IMR-90 (cell line): Measurements from ENCODE around the gene ZNF616. TPM values are rescaled to one million over a fixed set of nuclear protein-coding genes. Genes with fewer than 3 reads are reported as not detected.

Source experiments
- ATAC-seq: fragments of 200-7000 bp; cut with Tn5 transposase; 2 replicates; pipeline ENCODE4 v1.9.1; 2020; ENCODE audit warnings: low read depth, mild to moderate bottlenecking, moderate library complexity
- BruUV-seq: library from RNA; stranded (reverse); fragments of 400-500 nt; replicated peaks from 2 replicates; lab custom pipeline; 2021; lab: Mats Ljungman, UMichigan
- CTCF ChIA-PET: fragments of 300-600 bp; formaldehyde crosslinking; extraction: SDS; loops from one replicate; lab custom pipeline; 2021; ENCODE audit warnings: antibody characterized with exemption; lab: Yijun Ruan, JAX
- POLR2A ChIA-PET: fragments of 300-600 bp; sonication (Branson Sonifier 250); formaldehyde crosslinking; loops from one replicate; lab custom pipeline; 2022; ENCODE audit warnings: antibody characterized with exemption; ENCODE audit not compliant: unreplicated experiment; lab: Charles Lee
- DNase-seq: peaks from one replicate; pipeline ENCODE4 v3.0.0; 2013
- H2AFZ ChIP-seq: replicated peaks from 2 replicates; pipeline ENCODE3; 2013; ENCODE audit warnings: low read length, mild to moderate bottlenecking; ENCODE audit not compliant: poor library complexity
- H2AK5ac ChIP-seq: 2 replicates; pipeline ENCODE4 v1.6.1; 2013; ENCODE audit warnings: low read depth, low read length, inconsistent platforms
- H2AK9ac ChIP-seq: replicated peaks from 2 replicates; pipeline ENCODE3; 2013; ENCODE audit warnings: mild to moderate bottlenecking, low read depth, low read length, moderate library complexity; ENCODE audit not compliant: poor library complexity
- H2BK120ac ChIP-seq: 2 replicates; pipeline ENCODE4 v1.6.1; 2013; ENCODE audit warnings: low read depth, low read length, inconsistent platforms
- H2BK15ac ChIP-seq: 3 replicates; pipeline ENCODE4 v1.6.1; 2013; ENCODE audit warnings: low read depth, low read length, inconsistent platforms
- H2BK20ac ChIP-seq: 2 replicates; pipeline ENCODE4 v1.6.1; 2013; ENCODE audit warnings: low read depth, mild to moderate bottlenecking, inconsistent platforms, low read length, moderate library complexity
- H2BK5ac ChIP-seq: 2 replicates; pipeline ENCODE4 v1.6.1; 2013; ENCODE audit warnings: mild to moderate bottlenecking, low read depth, low read length, inconsistent platforms; ENCODE audit not compliant: poor library complexity, severe bottlenecking
- H3K14ac ChIP-seq: replicated peaks from 2 replicates; pipeline ENCODE4 v1.6.1; 2013; ENCODE audit warnings: low read depth, low read length, inconsistent platforms
- H3K18ac ChIP-seq: 2 replicates; pipeline ENCODE4 v1.6.1; 2013; ENCODE audit warnings: low read depth, low read length, control low read depth
- H3K23ac ChIP-seq: 2 replicates; pipeline ENCODE4 v1.6.1; 2013; ENCODE audit warnings: low read depth, low read length, inconsistent platforms
- H3K27ac ChIP-seq: 2 replicates; pipeline ENCODE4 v1.5.1; 2013; ENCODE audit warnings: mild to moderate bottlenecking, control low read depth, low read length; ENCODE audit not compliant: insufficient read depth
- H3K27me3 ChIP-seq: 2 replicates; pipeline ENCODE4 v1.6.1; 2013; ENCODE audit warnings: low read length; ENCODE audit not compliant: control insufficient read depth, insufficient read depth
- H3K36me3 ChIP-seq: 2 replicates; pipeline ENCODE4 v1.6.1; 2013; ENCODE audit warnings: low read length, mixed read lengths; ENCODE audit not compliant: control insufficient read depth, insufficient read depth
- H3K4ac ChIP-seq: 2 replicates; pipeline ENCODE4 v1.6.1; 2013; ENCODE audit warnings: low read depth, low read length, inconsistent platforms
- H3K4me1 ChIP-seq: 2 replicates; pipeline ENCODE4 v1.6.1; 2013; ENCODE audit warnings: low read length, mixed read lengths; ENCODE audit not compliant: control insufficient read depth, insufficient read depth
- H3K4me2 ChIP-seq: 2 replicates; pipeline ENCODE4 v1.6.1; 2013; ENCODE audit warnings: low read depth, mild to moderate bottlenecking, control low read depth, low read length, moderate library complexity
- H3K4me3 ChIP-seq: 2 replicates; pipeline ENCODE4 v1.5.1; 2013; ENCODE audit warnings: low read depth, mild to moderate bottlenecking, control low read depth, low read length, moderate library complexity; ENCODE audit not compliant: insufficient read depth
- H3K56ac ChIP-seq: 2 replicates; pipeline ENCODE4 v1.6.1; 2013; ENCODE audit warnings: low read length, inconsistent platforms; ENCODE audit not compliant: insufficient read depth; ENCODE audit errors: extremely low read depth
- H3K79me1 ChIP-seq, 2 experiments: 2 replicates each; pipeline ENCODE4 v1.6.1; 2013; ENCODE audit warnings: low read length in 2 of 2, inconsistent platforms in 1 of 2, low read depth in 1 of 2
- H3K9ac ChIP-seq: 2 replicates; pipeline ENCODE4 v1.6.1; 2013; ENCODE audit warnings: low read depth, low read length, control low read depth
- H3K9me1 ChIP-seq: 2 replicates; pipeline ENCODE4 v1.6.1; 2013; ENCODE audit warnings: low read length, inconsistent platforms; ENCODE audit not compliant: insufficient read depth
- H3K9me3 ChIP-seq: 2 replicates; pipeline ENCODE4 v1.6.1; 2013; ENCODE audit warnings: low read length; ENCODE audit not compliant: control insufficient read depth, insufficient read depth
- H4K20me1 ChIP-seq: 2 replicates; pipeline ENCODE4 v1.6.1; 2013; ENCODE audit warnings: low read length, inconsistent platforms; ENCODE audit not compliant: insufficient read depth
- H4K5ac ChIP-seq: 2 replicates; pipeline ENCODE4 v1.6.1; 2013; ENCODE audit warnings: mild to moderate bottlenecking, low read depth, low read length, control low read depth
- H4K8ac ChIP-seq, 2 experiments: 2 replicates each; pipeline ENCODE4 v1.6.1; 2013; ENCODE audit warnings: low read depth in 2 of 2, low read length in 2 of 2, control low read depth in 1 of 2, inconsistent platforms in 1 of 2
- H4K91ac ChIP-seq: 2 replicates; pipeline ENCODE4 v1.6.1; 2013; ENCODE audit warnings: low read depth, low read length, inconsistent platforms; ENCODE audit not compliant: insufficient read depth
- CEBPB ChIP-seq: IDR thresholded peaks from 2 replicates; pipeline ENCODE4 v1.6.1; 2012; ENCODE audit warnings: low read depth, low read length, improper control_type of control experiment
- RFX5 ChIP-seq: IDR thresholded peaks from 2 replicates; pipeline ENCODE4 v1.8.0; 2012; ENCODE audit warnings: low read depth, mild to moderate bottlenecking, low read length, moderate library complexity
- dilution Hi-C: fragments of 300-500 bp; cut with HindIII; formaldehyde crosslinking; loops from one replicate; pipeline ENCODE4 v1.14.3; 2018; ENCODE audit warnings: low sequenced_read_pairs; ENCODE audit not compliant: unreplicated experiment
- in situ Hi-C: fragments of 300-500 bp; cut with MboI; formaldehyde crosslinking; loops from 3 replicates; pipeline ENCODE4 v1.14.3; 2019; ENCODE audit warnings: low sequenced_read_pairs, inconsistent platforms, mixed read lengths
- intact Hi-C: fragments of 100-400 bp; cut with micrococcal nuclease; formaldehyde crosslinking; loops from 2 replicates; pipeline ENCODE4 v1.10.0; 2022
- polyA plus RNA-seq, 3 experiments: library from polyadenylated mRNA; depleted of rRNA; stranded (reverse); fragments of >200 nt; gene quantifications; 2 replicates each; pipeline ENCODE4 v1.2.3, GENCODE V29; 2012; ENCODE audit warnings: low replicate concordance in 1 of 3
- total RNA-seq: library from RNA; depleted of rRNA; stranded (reverse); fragments of >200 nt; gene quantifications from 2 replicates; pipeline ENCODE4 v1.2.3, GENCODE V29; 2012

The ZNF616 gene
- total and polyA plus RNA-seq, 2 of the 4 experiments (the other 2 are of a cell fraction): 2.8 to 13.6 TPM

GRCh38 chr19:52086481-52086880, 53.3 kb downstream of the ZNF616 start:
- H4K20me1 ChIP-seq: no peaks in the 10 kb centered on the region
- no peaks in the 10 kb centered on the region for H3K4me1 ChIP-seq
- intact Hi-C loops: no loop called here
- H4K8ac ChIP-seq: no peak overlapping the region
- no peak overlapping the region for H3K4me2 ChIP-seq
- POLR2A ChIA-PET: no interaction called here
- H3K27me3 ChIP-seq: no peaks in the 10 kb centered on the region
- no peak overlapping the region for H3K18ac ChIP-seq
- H3K79me1 ChIP-seq: peaks cover 21 to 22% of the 10 kb centered on the region in 2 experiments
- no peak overlapping the region for H4K5ac ChIP-seq
- no peaks in the 10 kb centered on the region for H3K9me1 ChIP-seq
- dilution Hi-C loops: no loop called here
- H2AK5ac ChIP-seq: no peak overlapping the region
- H2BK15ac ChIP-seq: no peak overlapping the region
- H3K4me3 ChIP-seq: no peak overlapping the region
- peaks cover 45% of the 10 kb centered on the region for H3K9me3 ChIP-seq
- H4K91ac ChIP-seq: no peak overlapping the region
- BruUV-seq: no TSS peak
- no peak overlapping the region for H3K23ac ChIP-seq
- H2AK9ac ChIP-seq: no peak overlapping the region
- ATAC-seq: no peak
- in situ Hi-C loops: no loop called here
- CTCF ChIA-PET: no interaction called here
- DNase-seq: peak; percentile 30
- no peak overlapping the region for H3K56ac ChIP-seq
- H3K4ac ChIP-seq: no peak overlapping the region
- H2BK120ac ChIP-seq: no peak overlapping the region
- H3K27ac ChIP-seq: no peak overlapping the region
- H2BK5ac ChIP-seq: no peak overlapping the region
- H2AFZ ChIP-seq: no peak overlapping the region
- no peak overlapping the region for H3K9ac ChIP-seq
- H3K14ac ChIP-seq: no peak overlapping the region
- TF ChIP-seq RFX5: no peak
- TF ChIP-seq CEBPB: peak; percentile 8; the same call in 1 of the 2 replicates
- no peak overlapping the region for H2BK20ac ChIP-seq
- H3K36me3 ChIP-seq: peaks cover 65% of the 10 kb centered on the region
